ENCODE data around the gene VWF.

Gene VWF

GRCh38 chr12:5946388-5946787, 178.1 kb downstream of the VWF start:
- no peak for DNase-seq (ENCODE audit: low read depth in 2 of 2)
- no peak for TF ChIP-seq CTCF (IDR thresholded peaks at IDR 0.05; ENCODE audit: low read depth, low read length)
- no peak overlapping the region for H3K4me3 ChIP-seq (replicated peaks in 1 of 2; ENCODE audit: low read depth in 2 of 2, low read length in 2 of 2)

DNA sequence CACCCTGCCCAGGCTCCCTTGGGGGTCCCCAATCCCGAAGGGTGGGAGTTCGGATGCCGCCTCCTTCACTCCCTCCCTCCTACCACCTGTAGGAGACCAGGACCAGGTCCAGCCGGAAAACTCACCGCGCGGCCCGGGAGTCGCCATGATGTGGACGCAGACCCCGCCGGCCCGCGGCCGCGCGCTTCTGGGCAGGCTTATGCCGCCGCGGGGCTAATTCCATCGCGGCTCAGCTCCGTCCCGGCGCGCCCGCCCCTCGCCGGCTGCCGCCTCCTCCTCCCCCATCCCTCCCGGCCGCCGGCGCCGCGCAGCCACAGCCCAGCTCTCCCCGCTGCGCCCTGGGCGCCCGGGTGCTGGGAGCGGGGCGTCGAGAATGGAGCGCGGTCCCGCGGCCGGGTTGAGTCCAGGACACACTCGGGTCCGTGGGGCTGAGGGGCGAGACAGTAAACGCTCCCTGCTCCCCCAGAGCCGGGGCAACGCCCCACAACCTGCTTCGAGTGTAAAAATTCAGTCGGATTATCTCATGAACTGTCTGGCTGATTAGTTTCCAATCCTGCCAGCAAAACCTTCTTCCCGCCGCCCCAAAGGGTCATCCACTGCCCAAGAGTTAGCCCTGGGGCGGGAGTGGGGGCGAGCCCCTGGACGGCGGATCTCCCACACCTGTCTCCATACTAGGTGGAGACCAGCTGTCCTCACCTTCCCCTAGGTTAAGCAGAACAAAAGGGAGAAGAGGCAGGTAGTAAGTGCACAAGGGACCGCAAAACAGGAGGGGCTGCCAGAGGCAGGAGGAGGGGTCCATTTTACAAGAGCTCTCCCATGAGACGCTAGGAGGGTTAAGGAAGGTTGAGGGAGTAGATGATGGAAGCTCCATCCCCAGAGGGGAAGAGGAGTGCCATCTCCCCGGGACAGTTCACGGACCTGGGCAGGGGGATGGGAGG, 179.1 kb downstream of the VWF start, which contains the start of gene ANO2:
Gene ANO2, minus strand, starts transcription at position 189 of the 938 bp plus-strand sequence. Its CDS starts 42 bp downstream, at position 147.
- peak in 1 of 2 donors; percentile 6 for DNase-seq (ENCODE audit: low read depth in 2 of 2)
- no peak for TF ChIP-seq CTCF (IDR thresholded peaks at IDR 0.05; ENCODE audit: low read depth, low read length)
- peak within 1 kb of the TSS; percentile 14 to 32 for H3K4me3 ChIP-seq (replicated peaks in 1 of 2; ENCODE audit: low read depth in 2 of 2, low read length in 2 of 2)

- no peak for TF ChIP-seq CTCF (IDR thresholded peaks at IDR 0.05; ENCODE audit: low read depth, low read length)
- H3K4me3 ChIP-seq (replicated peaks in 1 of 2; ENCODE audit: low read depth in 2 of 2, low read length in 2 of 2): peak overlapping the region; percentile 14 to 32
- DNase-seq (ENCODE audit: low read depth in 2 of 2): no peak
Observed at GRCh38 chr12:5944688-5945070, 179.8 kb downstream of the VWF start.

DNA sequence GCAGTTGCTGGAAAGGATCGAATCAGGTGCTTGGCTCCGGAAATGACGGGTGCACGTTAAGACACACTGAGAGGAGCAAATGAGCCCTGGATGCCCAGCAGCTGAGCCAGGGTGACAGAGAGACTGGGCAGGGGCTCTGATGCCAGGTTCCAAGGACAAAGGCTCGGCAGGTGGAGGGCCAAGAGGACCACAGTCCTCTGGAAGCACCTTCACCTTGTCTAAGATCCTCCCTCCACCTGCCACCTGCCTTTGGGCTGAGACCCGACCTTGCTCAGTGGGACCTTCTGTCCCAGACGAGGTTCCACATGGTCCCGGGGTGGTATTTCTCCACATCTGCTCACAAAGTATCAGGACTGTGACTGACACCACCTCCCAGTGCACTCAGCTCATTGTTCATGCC, 180.4 kb downstream of the VWF start:
- no peak for DNase-seq (ENCODE audit: low read depth in 2 of 2)

GRCh38 chr12:5941907-5942306, 182.6 kb downstream of the VWF start:
- no peak for TF ChIP-seq CTCF (IDR thresholded peaks at IDR 0.05; ENCODE audit: low read depth, low read length)
- no peak overlapping the region for H3K4me3 ChIP-seq (replicated peaks in 1 of 2; ENCODE audit: low read depth in 2 of 2, low read length in 2 of 2)
- no peak for DNase-seq (ENCODE audit: low read depth in 2 of 2)

More for the DNA sequence above, 180.4 kb downstream of the VWF start:
- TF ChIP-seq CTCF (IDR thresholded peaks at IDR 0.05; ENCODE audit: low read depth, low read length): no peak
- no peak overlapping the region for H3K4me3 ChIP-seq (replicated peaks in 1 of 2; ENCODE audit: low read depth in 2 of 2, low read length in 2 of 2)

GRCh38 chr12:5927732-5928516, 196.5 kb downstream of the VWF start:
- no peak for DNase-seq (ENCODE audit: low read depth in 2 of 2)
- TF ChIP-seq CTCF (IDR thresholded peaks at IDR 0.05; ENCODE audit: low read depth, low read length): no peak
- H3K4me3 ChIP-seq (replicated peaks in 1 of 2; ENCODE audit: low read depth in 2 of 2, low read length in 2 of 2): no peak overlapping the region
